HepG2 (cell line): Measurements from ENCODE around the gene TUNAR. TPM values are rescaled to one million over a fixed set of nuclear protein-coding genes. Genes with fewer than 3 reads are reported as not detected.

Experiments used
- ATAC-seq: fragments of 200-7000 bp; cut with Tn5 transposase; 3 replicates; pipeline ENCODE4 v1.9.1; 2020; ENCODE audit warnings: mild to moderate bottlenecking, moderate library complexity
- BruUV-seq: library from RNA; stranded (reverse); fragments of 400-500 nt; replicated peaks from 2 replicates; lab custom pipeline; 2021; lab: Mats Ljungman, UMichigan
- CTCF ChIA-PET: fragments of 300-600 bp; formaldehyde crosslinking; extraction: SDS; loops from one replicate; lab custom pipeline; 2021; ENCODE audit warnings: low total read pairs, inconsistent platforms, low intra/inter-chr PET ratio; lab: Yijun Ruan, JAX
- POLR2A ChIA-PET: fragments of 350-600 bp; sonication (Branson Sonifier 250); formaldehyde crosslinking; loops from one replicate; lab custom pipeline; 2020; ENCODE audit warnings: antibody characterized with exemption, inconsistent platforms; lab: Yijun Ruan, JAX
- DNase-seq: peaks from one replicate; pipeline ENCODE4 v3.0.0-alpha.2; 2015; ENCODE audit warnings: low spot score
- FAIRE-seq: peaks from 3 replicates; lab custom pipeline; 2011; peaks lifted over from hg19 to GRCh38; lab: Jason Lieb, UNC
- H2AFZ ChIP-seq: one replicate; pipeline ENCODE4 v1.6.1; 2011; ENCODE audit warnings: low read length, inconsistent platforms
- H3K27ac ChIP-seq: fragments of 300-600 bp; 3 replicates; pipeline ENCODE4 v1.8.0; 2011; ENCODE audit warnings: mixed run types, mild to moderate bottlenecking, mixed read lengths, low read length, inconsistent platforms; ENCODE audit not compliant: insufficient read depth; ENCODE audit errors: extremely low read length
- H3K27me3 ChIP-seq, 2 experiments: fragments of 200-600 bp in 1 of 2; 2 replicates in 1 of 2; 3 replicates in 1 of 2; pipeline versions ENCODE4 v1.6.0 to v1.8.0; 2011; ENCODE audit warnings: low read length in 2 of 2, mild to moderate bottlenecking in 2 of 2, moderate library complexity in 2 of 2, inconsistent platforms in 1 of 2; ENCODE audit not compliant: insufficient read depth in 2 of 2, control insufficient read depth in 1 of 2
- H3K36me3 ChIP-seq, 2 experiments: fragments of 200-600 bp in 1 of 2; replicated peaks in 1 of 2; 2 replicates in 1 of 2; 3 replicates in 1 of 2; pipeline versions ENCODE4 v1.5.1 to v1.8.0; 2011; ENCODE audit warnings: low read length in 2 of 2, inconsistent platforms in 1 of 2; ENCODE audit not compliant: insufficient read depth in 2 of 2, control insufficient read depth in 1 of 2
- H3K4me1 ChIP-seq: 2 replicates; pipeline ENCODE4 v1.5.1; 2012; ENCODE audit warnings: low read length, inconsistent platforms; ENCODE audit not compliant: insufficient read depth
- H3K4me2 ChIP-seq: 2 replicates; pipeline ENCODE4 v1.6.0; 2011; ENCODE audit warnings: low read depth, low read length, inconsistent platforms
- H3K4me3 ChIP-seq, 3 experiments: fragments of 200-600 bp in 1 of 3; sonication (generic), shearing (Covaris generic) in 1 of 3; replicated peaks in 1 of 3; 2 replicates each; pipeline ENCODE4 v1.5.1; 2011 to 2016; ENCODE audit warnings: low read length in 3 of 3, inconsistent platforms in 2 of 3, low read depth in 2 of 3, mild to moderate bottlenecking in 2 of 3, control low read depth in 1 of 3, mixed read lengths in 1 of 3; ENCODE audit not compliant: insufficient read depth in 1 of 3
- H3K79me2 ChIP-seq: one replicate; pipeline ENCODE4 v1.6.1; 2011; ENCODE audit warnings: low read length, inconsistent platforms; ENCODE audit not compliant: insufficient read depth
- H3K9ac ChIP-seq: 2 replicates; pipeline ENCODE4 v1.6.0; 2011; ENCODE audit warnings: mild to moderate bottlenecking, low read depth, low read length, inconsistent platforms; ENCODE audit not compliant: insufficient read depth
- H3K9me3 ChIP-seq: 2 replicates; pipeline ENCODE4 v1.5.1; 2012; ENCODE audit warnings: mild to moderate bottlenecking, low read length
- H4K20me1 ChIP-seq: 2 replicates; pipeline ENCODE4 v1.6.0; 2011; ENCODE audit warnings: inconsistent platforms, mild to moderate bottlenecking, low read length, moderate library complexity; ENCODE audit not compliant: insufficient read depth
- CBX2 ChIP-seq, 2 experiments: fragments of 200-600 bp in 1 of 2; sonication (generic); formaldehyde crosslinking in 1 of 2; IDR thresholded peaks; 2 replicates each; pipeline versions ENCODE4 v1.7.0 to v1.8.1; 2018 to 2022; ENCODE audit warnings: low read depth in 2 of 2, low read length in 1 of 2, mild to moderate bottlenecking in 1 of 2, missing genetic modification reagents in 1 of 2
- HOXA9 ChIP-seq: sonication (generic); formaldehyde crosslinking; IDR thresholded peaks from 2 replicates; pipeline ENCODE4 v1.8.1; 2022; ENCODE audit warnings: missing genetic modification reagents, mild to moderate bottlenecking, moderate library complexity, borderline replicate concordance
- JUNB ChIP-seq: sonication (generic); formaldehyde crosslinking; IDR thresholded peaks from 2 replicates; pipeline ENCODE4 v1.8.0; 2022; ENCODE audit warnings: missing genetic modification reagents, mild to moderate bottlenecking, borderline replicate concordance
- KDM6A ChIP-seq: IDR thresholded peaks from 2 replicates; pipeline ENCODE4 v1.6.1; 2016; ENCODE audit warnings: low read depth
- KLF11 ChIP-seq: IDR thresholded peaks from 2 replicates; pipeline ENCODE4 v1.6.1; 2016; ENCODE audit warnings: missing compliant biosample characterization
- MAFK ChIP-seq, 2 experiments: IDR thresholded peaks in 1 of 2; conservative IDR thresholded peaks in 1 of 2; 2 replicates each; pipeline ENCODE4 v1.6.1; 2011; ENCODE audit warnings: improper control_type of control experiment in 2 of 2, low read length in 2 of 2
- MEIS2 ChIP-seq: sonication (generic); formaldehyde crosslinking; IDR thresholded peaks from 2 replicates; pipeline ENCODE4 v1.9.0; 2021; ENCODE audit warnings: mild to moderate bottlenecking, missing genetic modification reagents
- NFIB ChIP-seq: sonication (generic); formaldehyde crosslinking; IDR thresholded peaks from 2 replicates; pipeline ENCODE4 v1.9.0; 2021; ENCODE audit warnings: missing genetic modification reagents, mild to moderate bottlenecking, borderline replicate concordance
- TBX2 ChIP-seq: sonication (generic); formaldehyde crosslinking; IDR thresholded peaks from 2 replicates; pipeline ENCODE4 v1.5.0; 2020; ENCODE audit warnings: missing genetic modification reagents, mild to moderate bottlenecking, borderline replicate concordance
- TEF ChIP-seq: sonication (generic); formaldehyde crosslinking; IDR thresholded peaks from 2 replicates; pipeline ENCODE4 v1.5.0; 2020; ENCODE audit warnings: missing genetic modification reagents
- ZFP37 ChIP-seq: sonication (generic); formaldehyde crosslinking; IDR thresholded peaks from 2 replicates; pipeline ENCODE4 v1.4.0; 2020; ENCODE audit warnings: missing genetic modification reagents, borderline replicate concordance
- ZNF629 ChIP-seq: sonication (generic); formaldehyde crosslinking; conservative IDR thresholded peaks from 2 replicates; pipeline ENCODE4 v1.5.0; 2020; ENCODE audit warnings: missing genetic modification reagents
- ZSCAN12 ChIP-seq: sonication (generic); formaldehyde crosslinking; IDR thresholded peaks from 2 replicates; pipeline ENCODE4 v1.9.0; 2021; ENCODE audit warnings: mild to moderate bottlenecking, missing genetic modification reagents
- WGBS: methylation state at CpG from one replicate; pipeline ENCODE4 v1.1.6; 2017; ENCODE audit warnings: low lambda C conversion rate; 5-methylcytosine and 5-hydroxymethylcytosine counted together
- in situ Hi-C: cut with HindIII; loops from 2 replicates; pipeline ENCODE4 v1.10.0; 2017; ENCODE audit warnings: low pct_unique_long_range_greater_than_20kb; ENCODE audit not compliant: extremely low pct_ligation_motif_present
- intact Hi-C: fragments of 100-400 bp; cut with micrococcal nuclease; formaldehyde crosslinking; loops from one replicate; pipeline ENCODE4 v1.10.0; 2022; ENCODE audit not compliant: unreplicated experiment
- polyA plus RNA-seq, 8 experiments: library from polyadenylated mRNA; depleted of rRNA in 3 of 8; stranded (reverse) in 7 of 8; unstranded in 1 of 8; fragments of >200 nt; fragmentation: Illumina TruSeq in 4 of 8; extraction: Trizol in 4 of 8; gene quantifications; 2 replicates each; pipeline versions ENCODE4 v1.2.1 to v1.2.3, GENCODE V29; 2011 to 2016; ENCODE audit warnings: low read depth in 4 of 8, missing spikeins in 1 of 8, mixed read lengths in 1 of 8; ENCODE audit not compliant: insufficient read depth in 1 of 8
- total RNA-seq, 5 experiments: library from RNA; depleted of rRNA; stranded (reverse); fragments of >200 nt; fragmentation: Illumina TruSeq; extraction: Trizol; gene quantifications; 2 replicates each; pipeline ENCODE4 v1.2.3, GENCODE V29; 2016; ENCODE audit warnings: low read depth in 1 of 5
- TF ChIP-seq, protein P1 (sequence below): IDR thresholded peaks from 2 replicates; pipeline ENCODE4 v1.6.1; 2016

TUNAR gene
- total and polyA plus RNA-seq, 2 of the 13 experiments (the other 11 are each of a cell fraction or from before 2014, with no cell fraction given) = not detected

GRCh38 chr14:95903165-95903564, 26.5 kb downstream of the TUNAR start:
- Histone ChIP-seq H3K27ac (no peak overlapping the region), H3K9ac (no peak overlapping the region), H4K20me1 (no peaks in the 10 kb centered on the region), H3K4me3 (no peak overlapping the region), H3K36me3 (no peaks in the 10 kb centered on the region), H3K9me3 (no peaks in the 10 kb centered on the region), H2AFZ (no peak overlapping the region), H3K4me2 (no peak overlapping the region), H3K4me1 (no peaks in the 10 kb centered on the region), H3K27me3 (peaks cover 2 to 27% of the 10 kb centered on the region in 2 experiments; a peak in 3 of 5 replicates)
- intact Hi-C loops (no loop called here), in situ Hi-C loops (no loop called here)
- 0% methylated on average over 5 of the region's 5 CpGs for WGBS
- ChIA-PET POLR2A (no interaction called here), CTCF (no interaction called here)
- no TSS peak for BruUV-seq
- ATAC-seq (no peak), DNase-seq (no peak)
- no peak for TF ChIP-seq TBX2
- 0 out of 4 replicates have a peak, but pooled peaks of 1 of the 2 experiments have one; percentile 27 for TF ChIP-seq MAFK (conservative IDR thresholded peaks at IDR 0.05 in 1 of 2, IDR thresholded peaks at IDR 0.05 in 1 of 2; ENCODE audit: low read length in 2 of 2)
- TF ChIP-seq NFIB (CRISPR knock-in tag) = no peak
- TF ChIP-seq, protein P1, sequence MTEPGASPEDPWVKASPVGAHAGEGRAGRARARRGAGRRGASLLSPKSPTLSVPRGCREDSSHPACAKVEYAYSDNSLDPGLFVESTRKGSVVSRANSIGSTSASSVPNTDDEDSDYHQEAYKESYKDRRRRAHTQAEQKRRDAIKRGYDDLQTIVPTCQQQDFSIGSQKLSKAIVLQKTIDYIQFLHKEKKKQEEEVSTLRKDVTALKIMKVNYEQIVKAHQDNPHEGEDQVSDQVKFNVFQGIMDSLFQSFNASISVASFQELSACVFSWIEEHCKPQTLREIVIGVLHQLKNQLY = no peak
- no peak for TF ChIP-seq CBX2 (IDR thresholded peaks at IDR 0.05; ENCODE audit: low read depth, low read length)
- TF ChIP-seq CBX2 (CRISPR knock-in tag; IDR thresholded peaks at IDR 0.05; ENCODE audit: low read depth) = no peak
- TF ChIP-seq, all 625 proteins: peak for 1
- FAIRE-seq = no peak
- no peaks in the 10 kb centered on the region for H3K79me2 ChIP-seq

- POLR2A ChIA-PET = no interaction called here
- Histone ChIP-seq H2AFZ (no peak overlapping the region), H3K4me2 (no peak overlapping the region), H3K27ac (no peak overlapping the region), H3K4me3 (no peak overlapping the region), H4K20me1 (no peaks in the 10 kb centered on the region), H3K9me3 (no peaks in the 10 kb centered on the region), H3K9ac (no peak overlapping the region), H3K27me3 (peaks cover 2 to 27% of the 10 kb centered on the region in 2 experiments; a peak in 3 of 5 replicates), H3K4me1 (no peaks in the 10 kb centered on the region), H3K79me2 (no peaks in the 10 kb centered on the region), H3K36me3 (no peaks in the 10 kb centered on the region)
- 4% methylated on average over 2 of the region's 4 CpGs for WGBS
- ATAC-seq (no peak), FAIRE-seq (no peak), DNase-seq (no peak)
- in situ Hi-C loops = no loop called here
- CTCF ChIA-PET = no interaction called here
- TF ChIP-seq ZSCAN12 (no peak), TEF (CRISPR knock-in tag) (no peak), KLF11 (CRISPR knock-in tag) (no peak), JUNB (CRISPR knock-in tag) (no peak), ZFP37 (CRISPR knock-in tag) (no peak), HOXA9 (CRISPR knock-in tag) (no peak), MEIS2 (no peak), ZNF629 (CRISPR knock-in tag) (no peak), KDM6A (CRISPR knock-in tag) (no peak)
- intact Hi-C loops = no loop called here
- no TSS peak for BruUV-seq
Observed at GRCh38 chr14:95903616-95904107, 27.0 kb downstream of the TUNAR start.
